A204.1 (cell line): ENCODE results near the gene COL7A1.

Experiments used
- FAIRE-seq: peaks from 2 replicates; lab custom pipeline; 2012; peaks lifted over from hg19 to GRCh38; lab: Jason Lieb, UNC

Gene COL7A1

GRCh38 chr3:48591886-48592518, 3.1 kb downstream of the COL7A1 start:
- no peak for FAIRE-seq

- no peak for FAIRE-seq
Observed at GRCh38 chr3:48591436-48591835, 3.7 kb downstream of the COL7A1 start.

- FAIRE-seq, result no peak
Observed at GRCh38 chr3:48588230-48588629, 6.9 kb downstream of the COL7A1 start.

GRCh38 chr3:48587686-48588085, 7.4 kb downstream of the COL7A1 start:
- no peak for FAIRE-seq

GRCh38 chr3:48585411-48585810, 9.7 kb downstream of the COL7A1 start:
- no peak for FAIRE-seq

GRCh38 chr3:48584836-48585235, 10.3 kb downstream of the COL7A1 start:
- no peak for FAIRE-seq

GRCh38 chr3:48581621-48582481, 13.3 kb downstream of the COL7A1 start:
- FAIRE-seq, result no peak

- FAIRE-seq, result no peak
Observed at GRCh38 chr3:48576647-48577046, 18.5 kb downstream of the COL7A1 start.

- FAIRE-seq, result no peak
Observed at GRCh38 chr3:48575366-48575765, 19.8 kb downstream of the COL7A1 start.

- no peak for FAIRE-seq
Observed at GRCh38 chr3:48573973-48574585, 21.1 kb downstream of the COL7A1 start.

GRCh38 chr3:48572517-48572916, 22.6 kb downstream of the COL7A1 start:
- no peak for FAIRE-seq

GRCh38 chr3:48571938-48572337, 23.2 kb downstream of the COL7A1 start:
- no peak for FAIRE-seq

- FAIRE-seq, result no peak
Observed at GRCh38 chr3:48569808-48570450, 25.2 kb downstream of the COL7A1 start.

GRCh38 chr3:48569400-48569799, 25.7 kb downstream of the COL7A1 start:
- no peak for FAIRE-seq

GRCh38 chr3:48568476-48568875, 26.7 kb downstream of the COL7A1 start:
- no peak for FAIRE-seq

GRCh38 chr3:48567500-48567899, 27.6 kb downstream of the COL7A1 start:
- no peak for FAIRE-seq

- FAIRE-seq, result no peak
Observed at GRCh38 chr3:48567090-48567489, 28.0 kb downstream of the COL7A1 start.

- no peak for FAIRE-seq
Observed at GRCh38 chr3:48566401-48566760, 28.7 kb downstream of the COL7A1 start.

GRCh38 chr3:48565591-48566400, 29.3 kb downstream of the COL7A1 start:
- FAIRE-seq, result no peak

GRCh38 chr3:48565186-48565585, 29.9 kb downstream of the COL7A1 start:
- FAIRE-seq, result no peak

- FAIRE-seq, result no peak
Observed at GRCh38 chr3:48564667-48565066, 30.5 kb downstream of the COL7A1 start.

GRCh38 chr3:48564022-48564421, 31.1 kb downstream of the COL7A1 start:
- FAIRE-seq, result no peak
